Dermis blood vessel endothelial cell (primary cell): ENCODE results near the gene CRISP2. TPM values are rescaled to one million over a fixed set of nuclear protein-coding genes. Genes with fewer than 3 reads are reported as not detected.
"Not testable (repeated sequence)": the region's sequence is repeated elsewhere in the genome, so short reads cannot be mapped to it uniquely, and the experiment has no call there.

ENCODE experiments used
- DNase-seq: peaks from one replicate; pipeline ENCODE4 v3.0.0; 2010
- total RNA-seq: library from RNA; depleted of rRNA; stranded (reverse); fragments of >200 nt; gene quantifications from 2 replicates; pipeline ENCODE4 v1.2.3, GENCODE V29; 2014

The CRISP2 gene, protein sequence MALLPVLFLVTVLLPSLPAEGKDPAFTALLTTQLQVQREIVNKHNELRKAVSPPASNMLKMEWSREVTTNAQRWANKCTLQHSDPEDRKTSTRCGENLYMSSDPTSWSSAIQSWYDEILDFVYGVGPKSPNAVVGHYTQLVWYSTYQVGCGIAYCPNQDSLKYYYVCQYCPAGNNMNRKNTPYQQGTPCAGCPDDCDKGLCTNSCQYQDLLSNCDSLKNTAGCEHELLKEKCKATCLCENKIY
- total RNA-seq: not detected in 2 replicates

- no peak for DNase-seq
These were observed at the start of gene CRISP2 for GRCh38 chr6:49713346-49713745. Gene CRISP2, minus strand, starts transcription at chr6:49713543. Its CDS starts 4,347 bp downstream, at chr6:49709196.

- DNase-seq: no peak
These were observed 30.9 kb upstream of the CRISP2 start, which contains the start of gene CRISP3 for GRCh38 chr6:49744259-49744658. Gene CRISP3, minus strand, starts transcription at chr6:49744388. Its CDS starts 21 bp downstream, at chr6:49744367.

- no peak for DNase-seq
These were observed 30.1 kb upstream of the CRISP2 start for GRCh38 chr6:49743429-49743828.

GRCh38 chr6:49739423-49739822, 26.1 kb upstream of the CRISP2 start:
- no peak for DNase-seq

DNA sequence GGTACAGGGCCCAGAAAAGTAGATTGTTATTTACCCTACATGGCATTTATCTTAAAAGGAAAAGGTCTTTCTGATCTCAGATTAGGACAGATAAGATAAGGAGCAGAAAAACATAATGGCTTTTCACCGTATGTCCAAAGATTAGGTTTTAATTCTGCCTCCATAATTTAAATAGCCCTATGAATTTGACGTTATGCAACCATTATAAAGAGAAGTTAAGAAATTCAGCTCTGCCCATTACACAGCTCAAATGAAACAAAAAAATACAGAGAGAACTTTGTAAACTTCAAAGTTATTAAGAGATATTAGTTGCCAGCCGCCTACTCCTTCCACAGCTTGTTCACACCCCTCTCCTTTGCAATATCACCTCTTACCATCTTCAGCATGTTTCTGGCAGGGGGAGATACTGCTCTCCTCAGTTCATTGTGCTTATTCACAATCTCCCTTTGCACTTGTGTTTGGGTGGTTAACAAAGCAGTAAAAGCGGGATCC, 22.7 kb upstream of the CRISP2 start:
- DNase-seq: no peak

DNA sequence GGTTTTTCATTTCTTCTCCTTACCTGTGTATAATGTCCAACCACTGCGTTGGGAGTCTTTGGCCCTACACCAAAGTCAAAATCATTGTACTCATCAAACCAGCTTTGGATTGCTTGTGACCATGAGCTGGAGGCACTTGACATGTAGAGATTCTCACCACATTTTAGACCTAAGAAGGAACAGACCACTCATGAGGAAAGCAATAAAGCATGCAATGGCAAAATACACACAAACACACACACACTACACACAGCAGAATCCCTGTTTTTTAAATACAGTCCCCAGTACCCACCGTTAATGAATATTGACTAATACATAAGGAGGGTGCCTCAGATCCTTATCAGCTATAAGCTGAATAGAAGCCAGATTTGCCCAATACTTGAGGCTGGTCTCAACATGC, 20.3 kb upstream of the CRISP2 start:
- no peak for DNase-seq

DNA sequence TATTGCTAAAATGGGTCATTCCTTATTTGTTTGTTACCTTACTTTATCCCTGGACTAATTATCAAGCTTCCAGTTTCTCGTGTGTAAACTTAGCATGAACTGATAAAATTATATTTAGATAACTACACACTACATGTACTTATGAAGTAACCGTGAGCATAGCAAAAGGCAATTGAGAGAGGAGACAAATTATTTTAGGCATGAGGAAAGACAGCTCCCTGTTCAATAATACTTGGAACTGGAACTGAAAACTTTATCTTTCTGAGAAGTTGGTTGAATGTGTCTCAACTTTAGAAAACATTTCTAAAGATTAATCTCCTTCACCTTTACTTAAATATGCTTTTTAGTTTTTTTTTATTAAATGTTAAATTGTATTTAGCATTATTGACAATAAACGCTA, 19.4 kb upstream of the CRISP2 start:
- DNase-seq: no peak

- DNase-seq: no peak
These were observed 16.9 kb upstream of the CRISP2 start for GRCh38 chr6:49730251-49730650.

- DNase-seq: not testable (repeated sequence)
These were observed 10.6 kb upstream of the CRISP2 start for GRCh38 chr6:49723917-49724316.

GRCh38 chr6:49721297-49721696, 8.0 kb upstream of the CRISP2 start:
- no peak for DNase-seq

- no peak for DNase-seq
These were observed 7.0 kb upstream of the CRISP2 start for GRCh38 chr6:49720372-49720771.

GRCh38 chr6:49698478-49698877, 14.9 kb downstream of the CRISP2 start:
- no peak for DNase-seq

DNA sequence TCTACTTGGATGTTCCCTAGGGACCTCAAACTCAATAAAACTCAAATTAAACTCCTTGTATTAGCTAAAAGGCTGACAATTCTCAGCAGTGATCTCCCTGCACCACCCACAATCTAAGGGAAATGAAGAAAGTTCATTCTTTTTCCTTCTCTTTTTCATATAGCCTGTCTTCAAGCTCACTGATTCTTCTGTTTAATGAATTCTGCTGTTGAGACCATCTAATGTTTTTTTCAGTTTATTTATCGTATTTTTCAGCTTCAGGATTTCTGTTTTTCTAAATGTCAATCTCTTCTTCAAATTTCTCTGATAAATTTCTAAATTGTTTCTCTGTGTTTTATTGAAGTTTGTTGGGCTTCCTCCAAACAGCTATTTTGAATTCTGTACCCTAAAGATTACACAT, 19.8 kb downstream of the CRISP2 start:
- DNase-seq: no peak

- no peak for DNase-seq
These were observed 20.8 kb downstream of the CRISP2 start for GRCh38 chr6:49692534-49692933.

GRCh38 chr6:49676671-49677281, 36.6 kb downstream of the CRISP2 start:
- DNase-seq: no peak

DNA sequence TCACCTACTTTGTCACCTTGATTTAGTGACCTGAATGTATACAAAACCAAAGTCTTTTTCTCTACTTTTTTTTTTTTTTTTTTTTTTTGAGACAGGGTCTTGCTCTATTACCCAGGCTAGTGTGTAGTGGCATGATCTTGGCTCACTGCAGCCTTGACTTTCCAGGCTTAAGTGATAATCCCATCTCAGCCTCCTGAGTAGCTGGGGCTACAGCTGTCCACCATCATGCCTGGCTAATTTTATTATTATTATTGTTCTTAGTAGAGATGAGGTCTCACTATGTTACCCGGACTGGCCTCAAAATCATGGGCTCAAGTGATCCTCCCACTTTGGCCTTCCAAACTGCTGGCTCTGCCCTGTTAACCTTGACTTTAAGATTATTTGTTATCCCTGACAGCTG, 37.5 kb downstream of the CRISP2 start:
- no peak for DNase-seq

DNA sequence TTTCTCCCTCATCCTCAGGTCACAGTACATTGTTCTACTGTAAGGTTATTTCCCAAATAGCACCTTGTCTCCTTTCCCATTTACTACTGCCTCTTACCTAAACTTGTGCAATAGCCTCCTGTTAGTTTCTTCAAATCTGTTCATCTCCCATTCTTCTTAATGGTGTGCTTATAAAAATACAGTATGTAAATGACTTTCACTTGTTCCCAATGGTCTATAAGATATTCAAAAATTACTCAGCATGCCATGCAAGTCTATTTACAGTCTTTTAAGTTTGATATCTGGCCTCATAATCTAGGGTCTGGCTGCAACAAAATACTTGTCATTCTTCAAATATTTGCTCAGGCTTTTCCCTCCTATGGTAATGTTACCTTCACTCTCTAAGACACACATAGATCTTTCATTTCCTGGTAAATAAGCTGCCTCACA, 45.2 kb downstream of the CRISP2 start:
- no peak for DNase-seq

- no peak for DNase-seq
These were observed 46.2 kb downstream of the CRISP2 start for GRCh38 chr6:49666930-49667757.

DNA sequence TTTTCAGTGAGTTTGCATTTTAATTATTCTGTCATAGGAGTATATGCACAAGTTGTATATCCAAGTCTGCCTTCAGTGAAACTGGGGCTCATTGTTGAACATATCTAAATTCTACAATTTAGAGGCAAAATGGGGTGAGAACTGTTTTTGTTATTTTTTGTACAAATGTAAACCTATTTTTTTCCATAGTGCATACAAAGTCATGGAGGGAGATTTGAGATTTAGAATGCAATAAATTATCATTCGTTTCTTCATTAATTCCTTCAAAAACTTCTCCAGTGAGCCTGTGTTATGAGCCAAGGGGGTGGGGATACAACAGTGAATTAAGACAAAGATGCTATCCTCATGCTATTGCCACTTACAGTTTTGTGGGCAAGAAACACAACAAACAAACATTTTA, 46.9 kb downstream of the CRISP2 start:
- DNase-seq: no peak

DNA sequence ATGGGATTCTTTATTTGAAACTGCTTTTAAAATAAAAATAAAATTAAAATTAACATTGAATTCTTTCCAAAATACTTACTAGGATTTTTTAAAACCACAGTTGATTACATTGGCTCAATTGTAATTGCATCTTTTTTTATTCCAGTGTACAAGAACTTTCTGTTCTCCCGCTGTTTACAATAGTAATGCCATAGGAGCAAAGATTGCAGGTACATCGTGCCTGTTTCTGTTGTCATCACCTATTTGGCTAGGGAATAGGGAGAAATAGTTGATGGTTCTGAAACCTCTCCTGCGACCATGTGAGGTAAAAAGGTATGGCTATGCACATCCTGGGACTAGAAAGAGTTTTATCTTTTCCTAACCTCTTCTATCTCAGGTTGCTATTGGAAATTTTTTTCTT, 48.5 kb downstream of the CRISP2 start:
- DNase-seq: no peak

DNA sequence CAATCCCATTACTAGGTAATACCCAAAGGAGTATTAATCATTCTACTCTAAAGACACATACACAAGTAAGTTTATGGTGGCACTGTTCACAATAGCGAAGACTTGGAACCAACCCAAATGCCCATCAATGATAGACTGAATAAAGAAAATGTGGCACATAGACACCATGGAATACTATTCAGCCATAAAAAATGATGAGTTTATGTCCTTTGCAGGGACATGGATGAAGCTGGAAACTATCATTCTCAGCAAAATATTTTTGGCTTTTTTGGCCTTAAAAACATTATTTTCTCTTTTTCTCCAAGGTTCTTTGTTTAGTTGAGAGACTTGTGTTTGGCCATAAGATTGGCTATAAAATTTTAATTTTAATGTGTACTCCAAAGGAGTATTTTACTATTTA, 49.3 kb downstream of the CRISP2 start:
- DNase-seq: not testable (repeated sequence)

GRCh38 chr6:49662892-49663261, 50.5 kb downstream of the CRISP2 start:
- no peak for DNase-seq

- no peak for DNase-seq
These were observed 51.0 kb downstream of the CRISP2 start for GRCh38 chr6:49662231-49662891.
